LNCAP (cell line): ENCODE measurements around the gene TRAP1.

Experiments used
- CTCF ChIP-seq: fragments of 450-650 bp; IDR thresholded peaks from 2 replicates; pipeline ENCODE4 v1.5.1; 2017; ENCODE audit warnings: mild to moderate bottlenecking

TRAP1 gene

GRCh38 chr16:3735541-3735940 is 18.2 kb upstream of the TRAP1 start:
- TF ChIP-seq CTCF, result no peak

GRCh38 chr16:3734758-3735221 is 17.5 kb upstream of the TRAP1 start:
- no peak for TF ChIP-seq CTCF

GRCh38 chr16:3734084-3734757 is 16.9 kb upstream of the TRAP1 start:
- TF ChIP-seq CTCF, result no peak

- no peak for TF ChIP-seq CTCF
These were observed 14.8 kb upstream of the TRAP1 start for GRCh38 chr16:3732171-3732570.

GRCh38 chr16:3731126-3731935 is 14.0 kb upstream of the TRAP1 start:
- no peak for TF ChIP-seq CTCF

GRCh38 chr16:3730161-3731125 is 13.1 kb upstream of the TRAP1 start:
- no peak for TF ChIP-seq CTCF
